AG10803 (cell line): Measurements from ENCODE around the gene APOBEC3A.

Source experiments
- DNase-seq: peaks from one replicate; pipeline ENCODE4 v3.0.0; 2010; ENCODE audit warnings: low read depth
- H3K4me3 ChIP-seq: 2 replicates; pipeline ENCODE4 v1.5.1; 2011; ENCODE audit warnings: mild to moderate bottlenecking, low read length, control low read depth
- TF ChIP-seq, protein P1 (sequence below): conservative IDR thresholded peaks from 2 replicates; pipeline ENCODE4 v1.5.1; 2011; ENCODE audit warnings: mild to moderate bottlenecking, low read length, control low read depth, inconsistent platforms

The APOBEC3A gene

GRCh38 chr22:38923463-38924346, 33.7 kb upstream of the APOBEC3A start:
- TF ChIP-seq, protein P1, sequence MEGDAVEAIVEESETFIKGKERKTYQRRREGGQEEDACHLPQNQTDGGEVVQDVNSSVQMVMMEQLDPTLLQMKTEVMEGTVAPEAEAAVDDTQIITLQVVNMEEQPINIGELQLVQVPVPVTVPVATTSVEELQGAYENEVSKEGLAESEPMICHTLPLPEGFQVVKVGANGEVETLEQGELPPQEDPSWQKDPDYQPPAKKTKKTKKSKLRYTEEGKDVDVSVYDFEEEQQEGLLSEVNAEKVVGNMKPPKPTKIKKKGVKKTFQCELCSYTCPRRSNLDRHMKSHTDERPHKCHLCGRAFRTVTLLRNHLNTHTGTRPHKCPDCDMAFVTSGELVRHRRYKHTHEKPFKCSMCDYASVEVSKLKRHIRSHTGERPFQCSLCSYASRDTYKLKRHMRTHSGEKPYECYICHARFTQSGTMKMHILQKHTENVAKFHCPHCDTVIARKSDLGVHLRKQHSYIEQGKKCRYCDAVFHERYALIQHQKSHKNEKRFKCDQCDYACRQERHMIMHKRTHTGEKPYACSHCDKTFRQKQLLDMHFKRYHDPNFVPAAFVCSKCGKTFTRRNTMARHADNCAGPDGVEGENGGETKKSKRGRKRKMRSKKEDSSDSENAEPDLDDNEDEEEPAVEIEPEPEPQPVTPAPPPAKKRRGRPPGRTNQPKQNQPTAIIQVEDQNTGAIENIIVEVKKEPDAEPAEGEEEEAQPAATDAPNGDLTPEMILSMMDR: peak; percentile 32
- peak overlapping the region; percentile 26 for H3K4me3 ChIP-seq
- peak; percentile 66 for DNase-seq

- H3K4me3 ChIP-seq: 0 out of 2 replicates have a peak overlapping the region, but pooled peaks have one; percentile 26
- TF ChIP-seq, protein P1: no peak
- DNase-seq: peak; percentile 92
Observed at GRCh38 chr22:38924347-38924952, 33.0 kb upstream of the APOBEC3A start.

DNA sequence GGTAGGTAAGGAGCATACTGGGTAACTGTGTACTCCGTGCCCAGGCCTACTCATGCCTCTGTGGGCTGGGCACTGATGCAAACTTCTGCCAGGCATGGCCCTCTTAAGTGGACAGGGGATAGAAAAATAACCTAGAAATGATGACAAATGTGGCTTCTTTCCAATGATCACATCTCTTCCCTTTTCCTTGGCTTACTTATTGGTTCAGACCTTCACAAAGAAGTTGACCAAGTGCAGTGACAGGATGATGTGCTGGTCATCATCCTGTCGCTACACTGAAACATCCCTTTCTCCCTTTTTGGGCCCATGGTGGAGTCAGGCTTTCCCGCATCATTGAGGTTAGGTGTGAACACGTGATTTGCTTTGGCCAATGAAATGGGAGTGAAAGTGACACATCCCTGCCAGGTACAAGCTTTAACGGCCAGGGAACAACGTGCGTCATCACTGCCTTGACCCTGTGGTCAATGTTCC, 31.8 kb upstream of the APOBEC3A start:
- no peak for DNase-seq
- TF ChIP-seq, protein P1: no peak
- H3K4me3 ChIP-seq: no peak overlapping the region

- DNase-seq: peak; percentile 38
- TF ChIP-seq, protein P1: peak; percentile 62
Observed at GRCh38 chr22:38927033-38927781, 30.2 kb upstream of the APOBEC3A start.

GRCh38 chr22:38930512-38930911, 26.9 kb upstream of the APOBEC3A start:
- TF ChIP-seq, protein P1: no peak
- H3K4me3 ChIP-seq: no peak overlapping the region
- no peak for DNase-seq

More at GRCh38 chr22:38927033-38927781, 30.2 kb upstream of the APOBEC3A start:
- H3K4me3 ChIP-seq: peak overlapping the region; percentile 2

DNA sequence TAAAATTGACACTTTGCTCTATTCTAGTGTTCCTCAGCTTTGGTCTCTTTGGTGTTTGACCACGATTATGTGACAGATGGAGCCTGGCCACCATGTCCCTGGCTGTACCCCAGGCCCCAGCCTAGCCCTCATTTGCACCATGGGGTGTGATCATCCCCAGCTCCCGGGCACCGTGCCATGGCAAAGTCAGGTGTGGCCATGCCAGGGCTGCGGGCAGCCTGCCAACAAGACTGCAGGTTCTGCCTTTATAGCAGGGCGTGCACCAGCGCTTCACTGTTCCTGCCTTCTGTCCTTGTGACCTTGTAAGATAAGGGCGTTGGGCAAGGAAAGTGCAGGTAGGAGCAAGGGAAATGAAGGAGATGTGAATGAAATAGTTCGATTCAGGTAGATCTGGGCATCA, 22.4 kb upstream of the APOBEC3A start:
- DNase-seq: no peak
- H3K4me3 ChIP-seq: no peak overlapping the region
- TF ChIP-seq, protein P1: no peak
